Brain microvascular endothelial cell (primary cell): ENCODE data around the gene CLBA1.
"Not testable (repeated sequence)": the region's sequence is repeated elsewhere in the genome, so short reads cannot be mapped to it uniquely, and the experiment has no call there.

ENCODE experiments used
- DNase-seq: peaks from one replicate; pipeline ENCODE4 v3.0.0-alpha.2; 2020
- H3K27ac ChIP-seq: fragments of 250-450 bp; sonication (Bioruptor Pico); 2 replicates; pipeline ENCODE4 v1.5.1; 2020; ENCODE audit warnings: mild to moderate bottlenecking, moderate library complexity
- H3K27me3 ChIP-seq: fragments of 250-450 bp; sonication (Bioruptor Pico); replicated peaks from 2 replicates; pipeline ENCODE4 v1.5.1; 2020; ENCODE audit warnings: mild to moderate bottlenecking
- H3K36me3 ChIP-seq: fragments of 250-450 bp; sonication (Bioruptor Pico); replicated peaks from 2 replicates; pipeline ENCODE4 v1.5.1; 2020; ENCODE audit warnings: mild to moderate bottlenecking
- H3K4me3 ChIP-seq: 2 replicates; pipeline ENCODE4 v1.5.1; 2011; ENCODE audit warnings: low read depth, mild to moderate bottlenecking, control low read depth, low read length, moderate library complexity
- CTCF ChIP-seq: IDR thresholded peaks from 2 replicates; pipeline ENCODE4 v1.5.1; 2011; ENCODE audit warnings: low read depth, mild to moderate bottlenecking, moderate library complexity, low read length, control low read depth, inconsistent platforms; ENCODE audit errors: missing control alignments
- in situ Hi-C: cut with HindIII; loops from 2 replicates; pipeline ENCODE4 v1.10.0; 2017; ENCODE audit warnings: low sequenced_read_pairs, low pct_ligation_motif_present

CLBA1 gene

GRCh38 chr14:104942586-104942985 lies 43.0 kb upstream of the CLBA1 start:
- Histone ChIP-seq H3K36me3 (no peaks in the 10 kb centered on the region), H3K27ac (no peak overlapping the region), H3K4me3 (no peak overlapping the region), H3K27me3 (no peaks in the 10 kb centered on the region)
- DNase-seq = no peak
- no peak for TF ChIP-seq CTCF
- in situ Hi-C loops = no loop called here

GRCh38 chr14:104943216-104944015 lies 42.2 kb upstream of the CLBA1 start:
- in situ Hi-C loops, H3K27me3 ChIP-seq, H3K36me3 ChIP-seq, H3K27ac ChIP-seq, H3K4me3 ChIP-seq, DNase-seq: not testable (repeated sequence)

- not testable (repeated sequence) for H3K27me3 ChIP-seq, H3K36me3 ChIP-seq
Measured at GRCh38 chr14:104944016-104944308, 41.6 kb upstream of the CLBA1 start.

GRCh38 chr14:104944436-104945205 lies 41.0 kb upstream of the CLBA1 start:
- H3K27ac ChIP-seq, H3K4me3 ChIP-seq, in situ Hi-C loops, DNase-seq, H3K36me3 ChIP-seq, H3K27me3 ChIP-seq: not testable (repeated sequence)

More at GRCh38 chr14:104944016-104944308, 41.6 kb upstream of the CLBA1 start:
- in situ Hi-C loops, H3K27ac ChIP-seq, H3K4me3 ChIP-seq, DNase-seq: not testable (repeated sequence)

- H3K36me3 ChIP-seq, H3K27me3 ChIP-seq, in situ Hi-C loops, H3K27ac ChIP-seq, DNase-seq, H3K4me3 ChIP-seq: not testable (repeated sequence)
Measured at GRCh38 chr14:104945266-104945665, 40.3 kb upstream of the CLBA1 start.

- DNase-seq, H3K27me3 ChIP-seq, in situ Hi-C loops, H3K27ac ChIP-seq, H3K36me3 ChIP-seq, H3K4me3 ChIP-seq: not testable (repeated sequence)
Measured at GRCh38 chr14:104945986-104946965, 39.3 kb upstream of the CLBA1 start.

- DNase-seq, H3K36me3 ChIP-seq, H3K27me3 ChIP-seq, H3K27ac ChIP-seq, in situ Hi-C loops, H3K4me3 ChIP-seq: not testable (repeated sequence)
Measured at GRCh38 chr14:104947201-104947600, 38.4 kb upstream of the CLBA1 start.

GRCh38 chr14:104947881-104948735 lies 37.5 kb upstream of the CLBA1 start:
- DNase-seq, H3K27ac ChIP-seq, H3K4me3 ChIP-seq, H3K36me3 ChIP-seq, H3K27me3 ChIP-seq, in situ Hi-C loops: not testable (repeated sequence)
